ENCODE measurements around the gene MAP2K5.

Gene MAP2K5

GRCh38 chr15:67758619-67759300 is 216.3 kb downstream of the MAP2K5 start:
- ATAC-seq = no peak
- no peak for TF ChIP-seq GLIS3 (CRISPR knock-in tag; IDR thresholded peaks at IDR 0.05)
- TF ChIP-seq OSR1 (CRISPR knock-in tag; IDR thresholded peaks at IDR 0.05) = no peak
- TF ChIP-seq ZNF70 (CRISPR knock-in tag; IDR thresholded peaks at IDR 0.05) = no peak
- no peak for TF ChIP-seq ZNF8 (CRISPR knock-in tag; IDR thresholded peaks at IDR 0.05)

GRCh38 chr15:67760901-67761300 is 218.4 kb downstream of the MAP2K5 start:
- ATAC-seq = no peak
- TF ChIP-seq ISL1 (CRISPR knock-in tag; IDR thresholded peaks at IDR 0.05) (no peak), ZNF565 (CRISPR knock-in tag; conservative IDR thresholded peaks at IDR 0.05; ENCODE audit: low read depth) (no peak), RARB (CRISPR knock-in tag; IDR thresholded peaks at IDR 0.05) (no peak), BACH2 (CRISPR knock-in tag; IDR thresholded peaks at IDR 0.05; ENCODE audit: borderline replicate concordance) (no peak), PPARA (CRISPR knock-in tag; IDR thresholded peaks at IDR 0.05; ENCODE audit: borderline replicate concordance) (no peak), TCF4 (CRISPR knock-in tag; IDR thresholded peaks at IDR 0.05; ENCODE audit: borderline replicate concordance) (no peak)

GRCh38 chr15:67761343-67761742 is 218.8 kb downstream of the MAP2K5 start:
- no peak for ATAC-seq
- TF ChIP-seq ESRRG (CRISPR knock-in tag; IDR thresholded peaks at IDR 0.05) = no peak
- TF ChIP-seq PPARA (CRISPR knock-in tag; IDR thresholded peaks at IDR 0.05; ENCODE audit: borderline replicate concordance) = no peak
- TF ChIP-seq RARB (CRISPR knock-in tag; IDR thresholded peaks at IDR 0.05) = no peak
- no peak for TF ChIP-seq ZNF565 (CRISPR knock-in tag; conservative IDR thresholded peaks at IDR 0.05; ENCODE audit: low read depth)
- TF ChIP-seq POU6F1 (CRISPR knock-in tag; IDR thresholded peaks at IDR 0.05; ENCODE audit: borderline replicate concordance, low read depth) = no peak
- no peak for TF ChIP-seq TSHZ2 (CRISPR knock-in tag; IDR thresholded peaks at IDR 0.05)
- no peak for TF ChIP-seq ZC3H10 (CRISPR knock-in tag; IDR thresholded peaks at IDR 0.05)
- no peak for TF ChIP-seq TCF4 (CRISPR knock-in tag; IDR thresholded peaks at IDR 0.05; ENCODE audit: borderline replicate concordance)
- no peak for TF ChIP-seq ZNF70 (CRISPR knock-in tag; IDR thresholded peaks at IDR 0.05)
- TF ChIP-seq ISL1 (CRISPR knock-in tag; IDR thresholded peaks at IDR 0.05) = no peak
- TF ChIP-seq GLIS3 (CRISPR knock-in tag; IDR thresholded peaks at IDR 0.05) = no peak
- TF ChIP-seq CREB5 (CRISPR knock-in tag; IDR thresholded peaks at IDR 0.05; ENCODE audit: low read depth) = no peak
- TF ChIP-seq ZFP3 (CRISPR knock-in tag; IDR thresholded peaks at IDR 0.05) = no peak

GRCh38 chr15:67762610-67763368 is 220.3 kb downstream of the MAP2K5 start:
- no peak for ATAC-seq
- TF ChIP-seq TOX (CRISPR knock-in tag; IDR thresholded peaks at IDR 0.05; ENCODE audit: borderline replicate concordance) (no peak), BACH2 (CRISPR knock-in tag; IDR thresholded peaks at IDR 0.05; ENCODE audit: borderline replicate concordance) (no peak), ZNF8 (CRISPR knock-in tag; IDR thresholded peaks at IDR 0.05) (no peak), PATZ1 (CRISPR knock-in tag; IDR thresholded peaks at IDR 0.05; ENCODE audit: borderline replicate concordance) (no peak), RARB (CRISPR knock-in tag; IDR thresholded peaks at IDR 0.05) (no peak), ESRRG (CRISPR knock-in tag; IDR thresholded peaks at IDR 0.05) (no peak), CSDC2 (CRISPR knock-in tag; IDR thresholded peaks at IDR 0.05) (no peak), TCF4 (CRISPR knock-in tag; IDR thresholded peaks at IDR 0.05; ENCODE audit: borderline replicate concordance) (no peak), ZC3H10 (CRISPR knock-in tag; IDR thresholded peaks at IDR 0.05) (no peak), GLIS3 (CRISPR knock-in tag; IDR thresholded peaks at IDR 0.05) (no peak), ZFP30 (CRISPR knock-in tag; IDR thresholded peaks at IDR 0.05) (no peak)
